SK-N-SH treated with all-trans-retinoic acid at 6 μM for 48 hours (cell line): ENCODE data around the gene CCDC137.

ENCODE experiments used
- PATZ1 ChIP-seq: fragments of 250-450 bp; sonication (Bioruptor Pico); IDR thresholded peaks from 2 replicates; pipeline ENCODE4 v1.8.0; 2020; ENCODE audit warnings: mild to moderate bottlenecking, moderate library complexity, borderline replicate concordance
- SNAI2 ChIP-seq: fragments of 250-450 bp; sonication (Bioruptor Pico); IDR thresholded peaks from 2 replicates; pipeline ENCODE4 v1.5.0; 2020; ENCODE audit warnings: mild to moderate bottlenecking, moderate library complexity

GRCh38 chr17:81686614-81687013 lies 20.1 kb downstream of the CCDC137 start:
- TF ChIP-seq PATZ1 (CRISPR knock-in tag) (no peak), SNAI2 (no peak)
